Lower lobe of right lung (tissue), 2 donors: Measurements from ENCODE around the gene OR10H3. TPM values are rescaled to one million over a fixed set of nuclear protein-coding genes. Genes with fewer than 3 reads are reported as not detected.

Experiments used
- ATAC-seq, 2 donors: fragments of 200-7000 bp; cut with Tn5 transposase; one replicate each; pipeline ENCODE4 v1.9.1; 2020 to 2022; ENCODE audit warnings: mild to moderate bottlenecking in 2 of 2, moderate library complexity in 2 of 2
- DNase-seq: peaks from one replicate; pipeline ENCODE4 v3.0.0-alpha.2; 2020
- H3K27ac ChIP-seq: fragments of 200-600 bp; one replicate; pipeline ENCODE4 v1.8.0; 2022
- H3K27me3 ChIP-seq: fragments of 200-600 bp; one replicate; pipeline ENCODE4 v1.8.0; 2022; ENCODE audit warnings: low read depth
- H3K36me3 ChIP-seq: fragments of 200-600 bp; one replicate; pipeline ENCODE4 v1.8.0; 2022; ENCODE audit warnings: mild to moderate bottlenecking
- H3K4me1 ChIP-seq: fragments of 200-600 bp; one replicate; pipeline ENCODE4 v1.8.0; 2022
- H3K4me3 ChIP-seq: fragments of 200-600 bp; one replicate; pipeline ENCODE4 v1.8.0; 2022; ENCODE audit warnings: mild to moderate bottlenecking
- H3K9me3 ChIP-seq: fragments of 200-600 bp; one replicate; pipeline ENCODE4 v1.8.0; 2022
- CTCF ChIP-seq: fragments of 200-600 bp; IDR thresholded peaks from one replicate; pipeline ENCODE4 v1.8.0; 2022; ENCODE audit warnings: antibody characterized with exemption, mild to moderate bottlenecking
- intact Hi-C: fragments of 100-400 bp; cut with DNase I; formaldehyde crosslinking; loops from one replicate; pipeline ENCODE4 v1.11.0; 2022
- total RNA-seq: library from RNA; stranded (reverse); fragmentation: NEBNext Ultra II Directional; extraction: Animal tissue kit (Norgen Biotek cat#: 25700); gene quantifications from one replicate; pipeline ENCODE4 v1.2.1, GENCODE V29; 2021
- donor health status: DM: no; HTN: yes; CAD: no; lungs with severe emphysema.

OR10H3 gene
- total RNA-seq, 1 donor from 2014 or later, result not detected

- ATAC-seq (no peak), DNase-seq (no peak)
- no peaks in the 10 kb centered on the region for H3K9me3 ChIP-seq
- intact Hi-C loops, result no loop called here
- no peak overlapping the region for H3K4me3 ChIP-seq
- TF ChIP-seq CTCF, result no peak
- no peak overlapping the region for H3K27ac ChIP-seq
- H3K27me3 ChIP-seq, result peaks cover 17% of the 10 kb centered on the region
- no peaks in the 10 kb centered on the region for H3K4me1 ChIP-seq
- no peaks in the 10 kb centered on the region for H3K36me3 ChIP-seq
These were observed 22.1 kb upstream of the OR10H3 start for GRCh38 chr19:15715642-15716041.

GRCh38 chr19:15717809-15718208, 20.0 kb upstream of the OR10H3 start:
- Histone ChIP-seq H3K4me1 (no peaks in the 10 kb centered on the region), H3K4me3 (no peak overlapping the region), H3K27me3 (peaks cover 23% of the 10 kb centered on the region), H3K9me3 (no peaks in the 10 kb centered on the region), H3K36me3 (no peaks in the 10 kb centered on the region), H3K27ac (no peak overlapping the region)
- ATAC-seq, result no peak
- TF ChIP-seq CTCF, result no peak
- intact Hi-C loops, result no loop called here
- DNase-seq, result no peak

GRCh38 chr19:15721268-15721667, 16.5 kb upstream of the OR10H3 start:
- TF ChIP-seq CTCF, result no peak
- Histone ChIP-seq H3K4me3 (no peak overlapping the region), H3K36me3 (no peaks in the 10 kb centered on the region), H3K9me3 (no peaks in the 10 kb centered on the region), H3K27me3 (peaks cover 48% of the 10 kb centered on the region), H3K27ac (no peak overlapping the region), H3K4me1 (no peaks in the 10 kb centered on the region)
- no peak for DNase-seq
- intact Hi-C loops, result no loop called here
- no peak for ATAC-seq

GRCh38 chr19:15722956-15723355, 14.8 kb upstream of the OR10H3 start:
- no peak for ATAC-seq
- no peaks in the 10 kb centered on the region for H3K4me1 ChIP-seq

GRCh38 chr19:15727724-15728123, 10.1 kb upstream of the OR10H3 start, which contains the start of gene OR10H2:
TSS of gene OR10H2 (plus strand) at chr19:15728024. CDS start at chr19:15728044, 20 bp downstream.
- Histone ChIP-seq H3K27ac (no peak within 1 kb of the TSS), H3K27me3 (peaks cover 29% of the 10 kb centered on the region), H3K4me1 (no peaks in the 10 kb centered on the region), H3K9me3 (no peaks in the 10 kb centered on the region), H3K4me3 (no peak within 1 kb of the TSS), H3K36me3 (no peaks in the 10 kb centered on the region)
- no peak for TF ChIP-seq CTCF
- DNase-seq (no peak), ATAC-seq (no peak)
- intact Hi-C loops, result no loop called here

More at GRCh38 chr19:15722956-15723355, 14.8 kb upstream of the OR10H3 start:
- DNase-seq, result no peak
- no peak for TF ChIP-seq CTCF
- Histone ChIP-seq H3K36me3 (no peaks in the 10 kb centered on the region), H3K9me3 (no peaks in the 10 kb centered on the region), H3K27me3 (peaks cover 43% of the 10 kb centered on the region), H3K27ac (no peak overlapping the region), H3K4me3 (no peak overlapping the region)
- intact Hi-C loops, result no loop called here

- Histone ChIP-seq H3K4me3 (no peak overlapping the region), H3K4me1 (no peaks in the 10 kb centered on the region), H3K36me3 (no peaks in the 10 kb centered on the region), H3K9me3 (no peaks in the 10 kb centered on the region), H3K27me3 (peaks cover 5% of the 10 kb centered on the region), H3K27ac (no peak overlapping the region)
- ATAC-seq (no peak), DNase-seq (no peak)
- TF ChIP-seq CTCF, result no peak
- intact Hi-C loops, result no loop called here
These were observed 7.2 kb upstream of the OR10H3 start for GRCh38 chr19:15730538-15730937.
